Activated naive CD4-positive, alpha-beta T cell (primary cell): Measurements from ENCODE around the gene CLEC16A.
"Not testable (repeated sequence)": the region's sequence is repeated elsewhere in the genome, so short reads cannot be mapped to it uniquely, and the experiment has no call there.

ENCODE experiments used
- DNase-seq, 4 experiments: peaks; one replicate each; lab custom pipeline; 2025; lab: John Stamatoyannopoulos, UW

CLEC16A gene

DNA sequence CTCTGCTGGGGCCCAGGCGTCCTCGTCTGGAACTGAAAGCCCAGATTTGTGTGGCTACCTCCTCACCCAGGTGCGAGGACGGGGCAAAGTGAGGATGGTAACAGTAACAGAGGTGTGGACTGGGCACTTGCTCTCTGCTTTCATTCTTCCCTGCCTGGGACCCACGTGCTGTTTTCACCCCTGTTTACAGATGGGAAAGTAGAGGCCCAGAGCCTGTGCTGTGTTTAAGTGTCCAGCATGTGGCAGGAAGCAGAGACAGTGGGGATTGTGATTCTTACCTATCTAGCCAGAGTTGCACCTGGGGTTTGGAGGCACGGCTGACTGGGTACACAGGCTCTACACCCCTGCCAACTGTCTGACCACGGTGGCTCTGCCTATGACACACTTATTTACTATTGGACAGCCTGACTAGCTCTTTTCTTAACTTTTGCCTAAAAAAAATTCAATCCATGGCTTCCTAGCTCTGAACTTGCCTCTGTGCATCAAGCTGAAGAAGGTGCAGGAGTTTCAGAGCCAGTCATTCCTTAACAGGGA, 155.4 kb downstream of the CLEC16A start:
- DNase-seq, result no peak

DNA sequence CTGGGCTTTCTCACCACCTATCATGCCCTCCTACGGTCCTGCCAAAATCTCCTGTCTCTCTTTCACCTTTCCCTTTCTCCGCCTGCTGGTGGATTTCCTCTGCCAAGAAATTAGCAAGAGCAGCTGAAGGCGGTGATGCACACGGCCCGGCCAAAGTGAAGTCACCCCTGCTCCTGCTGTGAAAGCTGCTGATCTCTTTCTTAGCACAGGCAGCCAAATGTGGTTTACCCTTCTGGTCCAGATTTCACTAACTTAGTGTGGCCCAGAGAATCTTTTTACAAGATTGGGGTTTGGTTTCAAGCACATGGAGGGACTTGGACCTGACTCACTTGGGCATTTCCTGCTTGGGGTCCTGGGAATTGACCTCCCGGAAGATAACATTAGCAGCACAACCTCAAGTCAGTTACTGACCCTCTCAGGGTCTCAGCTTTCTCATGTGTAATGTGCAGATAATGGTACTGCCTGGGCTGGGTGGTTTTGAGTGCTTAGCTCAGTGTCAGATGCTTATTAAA, 155.9 kb downstream of the CLEC16A start:
- no peak for DNase-seq

DNA sequence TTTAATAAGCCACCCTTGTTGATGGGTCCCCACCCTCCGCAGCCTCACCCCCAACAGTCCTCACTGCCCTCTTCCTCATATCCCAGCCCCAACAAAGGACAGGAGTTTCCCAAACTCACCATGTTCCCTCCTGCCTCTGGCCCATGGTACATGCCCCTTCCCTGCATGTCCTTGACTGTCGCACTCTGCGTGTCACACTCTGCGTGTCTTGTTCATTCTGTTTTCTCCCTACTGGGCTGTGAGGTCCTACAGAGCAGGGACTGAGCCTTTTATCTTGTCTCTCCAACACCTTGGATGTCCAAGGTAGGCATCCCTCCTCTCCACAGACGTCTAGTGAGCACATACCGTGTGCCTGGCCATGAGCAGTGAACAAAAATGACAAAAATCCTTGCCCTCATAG, 156.9 kb downstream of the CLEC16A start:
- DNase-seq, result no peak

DNA sequence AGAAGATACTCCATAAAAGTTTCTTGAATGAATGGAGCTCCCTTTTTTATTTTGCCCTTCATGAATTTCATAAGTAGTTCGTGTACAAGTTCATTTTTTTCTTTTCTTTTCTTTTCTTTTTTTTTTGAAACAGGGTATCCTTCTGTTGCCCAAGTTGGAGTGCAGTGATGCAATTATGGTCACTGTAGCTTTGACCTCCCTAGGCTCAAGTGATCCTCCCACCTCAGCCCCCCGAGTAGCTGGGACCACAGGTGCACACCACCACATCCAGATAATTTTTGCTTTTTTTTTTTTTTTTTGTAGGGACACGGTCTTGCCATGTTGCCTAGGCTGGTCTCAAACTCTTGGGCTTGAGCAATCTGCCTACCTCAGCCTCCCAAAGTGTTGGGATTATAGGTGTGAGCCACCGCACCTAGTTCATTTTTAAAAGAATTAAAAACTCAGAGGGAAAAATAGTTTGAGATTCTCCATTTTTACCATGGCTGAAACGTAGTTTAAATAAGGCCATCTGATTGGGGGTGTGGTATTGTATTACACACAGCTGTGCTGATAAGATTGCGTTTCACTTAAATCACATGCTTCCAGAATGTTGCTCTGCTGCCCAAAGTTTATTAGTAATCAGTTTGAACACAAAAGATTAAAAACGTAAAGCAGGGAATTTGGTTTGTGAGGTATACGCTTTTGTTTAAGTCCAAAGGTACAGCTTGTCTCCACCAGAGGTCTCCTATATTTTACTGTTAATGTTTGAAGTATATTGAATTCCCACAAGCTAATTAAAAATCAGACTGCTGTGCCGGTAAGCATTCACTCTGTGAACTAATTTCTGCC, 157.5 kb downstream of the CLEC16A start:
- DNase-seq, result no peak

DNA sequence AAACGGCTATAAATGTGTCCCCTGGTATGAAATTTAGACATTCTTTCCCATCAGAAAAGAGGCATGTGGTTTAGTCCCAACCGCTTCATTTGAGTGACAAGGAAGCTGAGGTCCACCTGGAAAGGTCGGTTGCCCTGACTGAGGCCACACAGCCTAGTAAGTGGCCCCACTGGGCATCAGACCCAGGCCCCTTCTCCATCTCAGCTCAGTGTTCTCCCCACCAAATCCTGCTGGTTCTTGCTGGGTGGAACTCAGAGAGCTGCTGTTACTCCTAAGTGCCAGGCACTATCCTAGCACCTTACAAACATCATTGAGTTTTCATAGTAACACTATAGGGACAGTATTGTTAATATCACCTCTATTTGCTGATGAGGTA, 158.1 kb downstream of the CLEC16A start:
- DNase-seq, result no peak

DNA sequence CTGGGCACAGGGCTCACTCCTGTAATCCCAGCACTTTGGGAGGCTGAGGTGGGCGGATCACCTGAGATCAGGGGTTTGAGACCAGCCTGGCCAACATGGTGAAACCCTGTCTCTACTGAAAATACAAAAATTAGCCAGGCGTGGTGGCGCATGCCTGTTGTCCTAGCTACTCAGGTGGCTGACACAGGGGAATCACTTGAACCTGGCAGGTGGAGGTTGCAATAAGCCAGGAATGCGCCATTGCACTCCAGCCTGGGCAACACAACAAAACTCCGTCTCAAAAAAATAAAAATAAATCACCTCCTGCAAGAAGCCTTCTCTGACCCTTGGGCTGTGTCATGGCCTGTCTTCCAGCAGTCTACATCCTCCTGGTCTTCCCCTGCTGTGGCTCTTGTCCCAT, 158.9 kb downstream of the CLEC16A start:
- DNase-seq, result not testable (repeated sequence)

DNA sequence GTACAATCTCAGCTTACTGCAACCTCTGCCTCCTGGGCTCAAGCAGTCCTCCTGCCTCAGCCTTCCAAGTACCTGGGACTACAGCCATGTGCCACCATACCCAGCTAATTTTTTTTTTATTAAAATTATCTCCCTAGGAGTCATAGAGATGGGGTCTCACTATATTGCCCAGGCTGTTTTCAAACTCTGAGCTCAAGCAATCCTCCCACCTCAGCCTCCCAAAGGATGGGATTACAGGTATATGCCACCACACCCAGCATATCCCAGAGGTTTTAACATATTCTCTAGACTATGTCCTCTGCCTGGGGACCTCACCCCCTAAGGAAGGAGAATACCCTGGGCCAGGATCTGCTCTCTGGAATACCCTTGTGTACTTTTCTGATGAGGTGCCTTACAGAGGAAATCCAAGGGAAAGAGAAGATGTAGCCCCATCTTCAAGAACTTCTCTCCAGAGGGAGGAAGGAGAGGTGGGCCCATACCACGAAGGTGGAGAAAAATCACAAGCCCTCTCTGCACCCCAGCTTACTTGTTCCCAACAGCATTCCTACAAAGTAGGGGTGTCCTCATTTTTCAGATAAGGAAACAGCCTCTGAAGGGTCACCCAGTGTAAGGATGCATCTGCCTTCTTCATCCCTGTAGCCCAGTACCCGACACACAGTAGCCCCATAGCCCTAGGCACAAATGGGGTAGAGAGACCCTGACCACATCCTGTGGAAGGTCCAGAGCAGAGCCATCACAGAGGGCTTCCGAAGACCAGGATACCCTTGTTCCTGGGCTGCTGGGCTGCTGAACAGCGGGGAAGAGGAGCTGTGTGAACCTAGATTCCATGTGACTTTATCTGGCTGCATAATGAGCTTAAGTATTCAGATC, 160.0 kb downstream of the CLEC16A start:
- DNase-seq, result no peak

DNA sequence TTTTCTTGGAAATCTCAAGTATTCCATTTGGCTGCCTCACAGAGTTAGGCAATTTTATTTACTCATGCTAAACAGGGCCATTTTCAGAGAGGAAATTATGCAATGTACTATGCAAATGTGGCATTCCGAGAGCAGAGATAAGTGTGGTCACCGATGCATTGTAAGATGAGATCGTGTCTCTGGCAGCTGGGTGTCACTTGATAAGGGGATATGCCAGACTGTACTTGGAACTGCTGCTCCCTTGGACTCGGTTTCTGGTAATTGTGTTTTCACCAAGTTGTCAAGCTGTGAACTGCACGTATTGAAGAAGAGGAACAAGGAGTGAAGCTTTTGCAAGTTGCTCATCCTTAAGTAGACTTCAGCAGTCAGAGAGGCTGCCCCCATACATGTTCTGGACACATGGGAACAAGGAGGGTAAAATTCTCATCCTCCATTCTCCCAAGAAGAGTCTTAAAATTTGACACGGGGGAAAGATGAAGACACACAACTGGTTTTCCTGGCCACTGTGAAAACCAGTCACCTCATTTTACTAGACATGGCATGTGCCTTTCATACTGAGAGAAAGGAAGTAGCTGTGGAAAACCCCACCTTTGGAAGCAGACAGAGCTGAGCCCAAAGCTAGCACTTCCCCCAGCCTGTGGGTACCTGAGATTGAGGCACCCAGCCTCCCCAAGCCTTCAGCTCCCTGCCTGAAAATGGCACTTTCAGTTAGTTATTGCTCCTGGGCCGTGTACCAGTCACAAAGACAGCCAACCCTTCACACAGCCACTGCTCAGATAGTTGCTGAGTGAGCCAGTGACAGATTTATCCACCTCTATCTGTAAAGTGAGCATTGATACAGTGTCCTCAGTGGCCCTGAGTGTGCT, 160.9 kb downstream of the CLEC16A start:
- DNase-seq, result no peak

DNA sequence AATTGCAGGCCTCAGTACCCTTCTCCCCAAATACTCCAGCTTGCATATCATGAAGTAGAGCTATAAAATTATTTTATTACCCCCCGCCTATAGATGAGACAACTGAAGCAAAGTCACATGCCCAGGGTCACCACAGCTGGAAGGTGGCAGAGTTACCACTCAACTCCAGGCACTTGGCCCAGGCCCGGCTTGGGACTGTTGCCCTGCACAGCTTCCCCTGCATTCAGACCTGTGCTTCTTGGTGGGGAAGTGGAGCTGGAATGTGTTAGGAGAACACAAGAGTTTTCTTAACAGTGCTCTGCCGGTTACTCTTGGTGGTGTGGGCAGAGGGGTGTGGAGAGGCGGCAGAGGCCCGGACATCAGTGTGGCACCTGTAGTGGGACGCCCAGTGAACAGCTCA, 162.4 kb downstream of the CLEC16A start:
- no peak for DNase-seq

DNA sequence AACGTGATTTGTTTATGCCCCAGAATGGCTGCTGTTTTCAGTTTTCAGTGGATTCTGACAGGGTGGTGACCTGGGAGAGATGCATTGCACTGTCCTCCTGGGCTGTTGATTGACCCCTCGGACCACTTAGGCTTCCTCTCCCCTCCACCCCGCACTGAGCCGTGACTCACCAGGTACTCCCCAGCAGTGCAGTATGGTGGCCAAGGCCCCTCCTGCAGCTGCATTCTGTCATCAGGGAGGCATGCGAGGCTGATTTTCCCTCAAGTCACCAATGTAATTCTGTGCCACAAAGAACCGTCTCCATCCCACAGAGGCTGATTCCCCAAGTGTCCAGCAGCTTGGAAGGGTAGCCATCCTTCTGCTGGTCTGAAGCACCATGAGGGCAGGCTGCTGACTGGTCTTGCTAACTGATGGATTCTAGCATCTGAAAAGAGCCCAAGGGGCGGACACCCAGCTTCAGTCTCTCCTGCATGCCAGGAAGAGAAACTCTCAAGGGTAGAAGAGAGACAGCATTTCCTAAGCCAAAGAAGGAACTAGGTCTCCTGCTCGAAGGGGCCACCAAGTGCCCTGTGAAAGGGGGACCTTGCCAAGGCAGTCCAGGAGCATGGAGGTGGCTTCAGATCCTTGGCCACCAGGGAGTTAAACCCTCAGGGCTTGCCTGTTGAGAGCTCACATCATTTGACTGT, 163.6 kb downstream of the CLEC16A start:
- DNase-seq, result no peak

DNA sequence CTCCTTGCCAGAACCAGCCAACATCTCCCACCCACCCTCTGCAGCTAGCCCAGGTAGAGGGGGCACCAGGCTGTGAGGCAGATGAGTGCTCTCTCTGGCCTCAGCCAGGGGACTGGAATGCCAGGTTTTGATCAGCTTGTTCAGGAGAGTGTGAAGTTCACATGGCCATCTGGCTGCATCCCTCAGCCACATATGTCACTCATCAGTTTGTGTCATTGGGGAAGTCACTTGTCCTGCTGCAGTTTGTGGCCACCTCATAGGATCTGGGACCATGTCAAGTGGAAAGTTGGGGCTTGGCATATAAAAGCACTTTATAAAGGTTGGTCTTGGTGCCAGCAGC, 164.1 kb downstream of the CLEC16A start:
- DNase-seq, result no peak

DNA sequence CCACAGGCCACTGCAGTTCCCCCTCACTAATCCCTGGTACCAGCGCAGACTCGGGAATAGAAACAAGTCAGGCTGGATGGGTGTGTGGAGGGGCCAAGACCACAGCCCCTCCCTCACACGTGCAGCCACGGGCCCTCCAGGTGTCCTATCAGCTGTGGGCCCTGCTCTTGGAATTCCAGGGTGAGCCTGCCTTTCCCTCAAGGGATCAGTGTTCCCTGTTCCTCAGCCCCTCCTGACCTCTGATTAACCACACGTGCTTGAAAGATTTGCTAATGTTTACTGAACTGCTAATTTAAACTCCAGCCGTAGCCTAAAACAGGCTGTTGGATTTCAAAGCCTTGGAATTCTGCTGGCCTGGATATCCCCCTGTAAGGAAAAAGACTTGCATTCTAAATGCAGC, 165.2 kb downstream of the CLEC16A start:
- DNase-seq, result no peak

DNA sequence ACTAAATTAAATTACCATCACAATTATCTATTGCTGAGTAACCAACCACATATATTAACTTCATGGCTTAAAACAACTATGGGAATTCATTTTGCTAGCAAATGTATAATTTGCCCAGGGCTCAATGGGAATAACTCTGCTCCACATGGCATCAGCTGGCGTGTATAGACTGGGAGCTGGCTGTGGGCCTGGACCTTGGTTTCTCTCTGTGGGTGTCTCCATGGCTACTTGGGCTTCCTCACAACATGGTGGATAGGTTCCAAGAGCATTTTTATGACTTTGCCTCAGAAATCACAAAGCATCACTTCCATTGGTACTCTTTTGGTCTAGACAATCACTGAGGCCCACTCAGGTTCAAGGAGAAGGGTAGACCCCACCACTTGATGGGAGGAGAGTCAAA, 166.8 kb downstream of the CLEC16A start:
- DNase-seq, result no peak

DNA sequence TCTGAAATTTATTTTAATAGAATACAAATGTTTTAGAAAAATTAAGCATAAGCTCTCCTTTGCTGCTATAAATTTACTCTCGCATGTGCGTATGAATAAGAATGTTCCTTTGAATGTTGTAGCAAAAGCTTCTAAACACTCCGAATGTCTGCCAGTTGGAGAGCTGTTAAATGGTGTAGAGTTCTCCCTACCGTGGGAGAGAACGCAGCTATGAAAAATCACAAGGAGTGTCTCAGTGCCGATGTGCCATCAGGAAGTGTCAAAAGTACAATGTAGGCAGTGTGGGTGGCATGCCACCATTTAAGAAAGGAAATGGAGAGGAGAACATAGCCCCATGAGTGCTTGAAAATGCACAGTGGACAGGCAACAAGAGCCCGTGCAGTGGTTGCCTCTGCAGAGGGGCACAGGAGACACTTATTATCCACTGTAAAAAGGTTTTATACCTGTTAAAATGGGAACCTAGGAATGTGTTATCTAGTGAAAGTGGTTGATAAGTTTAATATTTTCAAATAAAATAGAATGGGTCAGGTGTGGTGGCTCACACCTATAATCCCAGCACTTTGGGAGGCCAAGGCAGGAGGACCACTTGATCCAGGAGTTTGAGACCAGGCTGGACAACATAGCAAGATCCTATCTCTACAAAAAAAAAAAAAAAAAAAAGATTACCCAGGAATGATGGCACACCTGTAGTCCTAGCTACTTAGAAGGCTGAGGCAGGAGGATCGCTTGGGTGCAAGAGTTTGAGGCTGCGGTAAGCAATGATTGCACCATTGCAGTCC, 167.7 kb downstream of the CLEC16A start:
- no peak for DNase-seq

DNA sequence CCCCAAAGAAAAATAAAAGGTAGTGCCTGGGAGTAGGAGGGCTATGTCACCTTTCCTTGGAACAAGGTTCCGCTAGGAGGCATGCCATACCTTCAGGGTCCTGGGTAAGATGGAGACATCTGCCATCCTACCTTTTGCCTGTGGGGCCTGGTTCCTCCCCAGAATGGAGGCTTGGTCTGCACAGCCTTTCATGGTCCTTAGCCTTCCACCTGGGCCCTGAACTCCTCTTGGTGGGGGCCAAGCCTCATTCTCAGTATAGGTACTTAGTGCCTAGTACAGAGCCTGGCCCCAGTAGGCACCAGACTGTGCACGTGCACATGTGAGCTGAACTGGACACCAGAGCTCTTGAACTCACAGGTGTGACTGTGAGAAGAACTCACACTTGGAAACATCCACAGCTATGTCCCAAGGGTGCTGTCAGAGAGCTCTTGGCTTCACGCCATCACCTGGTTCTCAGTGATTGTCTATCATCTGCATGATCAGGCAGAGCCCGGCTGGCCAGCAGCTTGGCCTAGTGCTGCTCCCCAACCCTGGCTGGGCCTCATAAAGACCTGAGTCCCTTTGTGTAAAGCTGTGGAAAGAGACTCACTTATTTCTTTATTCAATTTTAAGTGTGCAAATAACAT, 168.5 kb downstream of the CLEC16A start:
- DNase-seq, result no peak

DNA sequence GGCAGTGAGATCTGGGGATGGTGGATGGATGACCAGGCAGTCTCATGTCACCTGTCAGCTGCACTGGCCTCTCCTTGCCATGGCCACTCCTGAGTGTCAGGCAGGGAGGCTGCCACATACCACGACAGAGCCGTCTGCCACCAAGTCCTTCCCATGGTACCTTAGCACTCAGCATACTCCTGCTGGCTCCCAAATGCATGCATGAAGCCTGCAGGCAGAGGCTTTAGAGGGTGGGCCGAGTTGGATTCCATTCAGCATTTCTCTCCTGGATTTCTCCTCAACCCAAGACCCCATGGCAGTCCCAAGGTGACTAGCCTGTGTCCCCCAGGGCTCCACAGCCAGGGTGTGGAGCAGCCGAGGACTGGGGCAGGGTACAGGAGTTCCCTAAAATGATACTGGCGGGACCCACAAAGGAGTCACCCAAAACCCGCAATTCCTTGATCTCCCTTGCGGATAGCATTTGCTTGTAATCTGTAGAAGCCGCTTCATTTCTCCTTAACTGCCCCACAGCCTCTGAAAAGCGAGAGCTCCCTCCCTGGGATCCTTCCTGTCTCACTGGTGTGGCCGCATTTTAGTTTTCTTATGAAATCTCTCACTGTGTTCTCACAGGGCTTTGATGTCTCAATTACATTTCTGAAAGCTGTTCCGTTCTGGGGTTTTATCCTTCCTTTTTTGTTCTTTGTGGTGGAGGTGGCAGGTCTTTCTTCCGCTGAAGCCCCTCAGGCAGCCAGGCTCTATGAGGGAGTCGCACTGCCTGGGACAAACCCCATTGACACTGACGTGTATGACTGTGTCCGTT, 170.2 kb downstream of the CLEC16A start:
- DNase-seq, result no peak

DNA sequence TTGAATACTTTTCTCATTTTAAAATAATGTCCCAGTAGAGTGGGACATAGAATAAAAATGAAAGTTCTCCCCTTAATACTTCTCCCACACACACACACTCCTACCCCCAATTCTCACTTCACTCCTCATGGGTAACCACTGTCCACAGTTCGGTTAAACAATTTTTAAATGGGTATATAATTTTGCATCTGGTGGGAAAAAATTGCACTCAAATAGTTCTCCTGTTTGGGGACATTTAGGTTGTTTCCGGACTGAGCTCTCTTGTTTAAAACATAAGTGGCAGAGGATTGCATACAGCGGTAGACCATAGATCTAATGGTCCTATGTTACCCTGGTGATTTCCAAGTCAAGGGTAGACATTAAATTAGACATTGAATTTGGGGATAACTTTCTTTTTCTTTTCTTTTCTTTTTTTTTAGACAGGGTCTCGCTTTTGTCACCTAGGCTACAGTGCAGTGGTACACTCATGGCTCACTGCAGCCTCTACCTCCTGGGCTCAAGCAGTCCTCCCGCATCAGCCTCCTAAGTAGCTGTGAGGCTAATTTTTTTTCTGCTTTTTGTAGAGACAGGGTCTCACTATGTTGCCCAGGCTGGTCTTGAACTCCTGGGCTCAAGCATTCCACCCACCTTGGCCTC, 173.3 kb downstream of the CLEC16A start:
- no peak for DNase-seq

DNA sequence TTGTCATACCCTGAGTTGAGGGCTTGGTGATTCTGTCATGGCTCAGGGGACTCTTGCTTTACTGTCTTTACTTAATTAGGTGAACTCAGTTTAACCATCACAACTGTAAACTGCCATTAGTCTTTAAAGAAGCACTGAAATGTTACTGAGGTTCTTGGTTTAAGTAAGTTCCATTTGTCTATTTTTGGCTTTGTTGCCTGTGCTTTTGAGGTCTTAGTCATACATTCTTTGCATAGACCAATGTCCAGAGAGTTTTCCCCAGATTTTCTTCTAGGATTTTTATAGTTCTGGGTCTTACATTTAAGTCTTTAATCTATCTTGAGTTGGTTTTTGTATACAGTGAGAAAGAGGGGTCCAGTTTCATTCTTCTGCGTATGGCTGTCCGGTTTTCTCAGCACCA, 174.1 kb downstream of the CLEC16A start:
- DNase-seq, result no peak
